GM23338 (cell line): ENCODE data around the gene TMEM94. TPM values are rescaled to one million over a fixed set of nuclear protein-coding genes. Genes with fewer than 3 reads are reported as not detected.
"Not testable (repeated sequence)": the region's sequence is repeated elsewhere in the genome, so short reads cannot be mapped to it uniquely, and the experiment has no call there.

Source experiments
- ATAC-seq: fragments of 200-7000 bp; cut with Tn5 transposase; 3 replicates; pipeline ENCODE4 v1.9.1; 2020
- DNase-seq: peaks from one replicate; pipeline ENCODE4 v3.0.0-alpha.2; 2015; ENCODE audit warnings: low spot score
- H2AFZ ChIP-seq: fragments of 200-600 bp; sonication (generic); 2 replicates; pipeline ENCODE4 v1.8.0; 2016; ENCODE audit warnings: antibody characterized with exemption, mild to moderate bottlenecking, moderate library complexity
- H3F3A ChIP-seq: fragments of 200-600 bp; sonication (generic); replicated peaks from 2 replicates; pipeline ENCODE4 v1.8.0; 2017; ENCODE audit warnings: antibody characterized with exemption, mixed run types, low read depth
- H3K27ac ChIP-seq: fragments of 200-600 bp; sonication (generic); 2 replicates; pipeline ENCODE4 v1.6.1; 2016; ENCODE audit warnings: low read depth
- H3K27me3 ChIP-seq: fragments of 200-600 bp; sonication (generic); 2 replicates; pipeline ENCODE4 v1.8.0; 2016; ENCODE audit warnings: mild to moderate bottlenecking, mixed run types, moderate library complexity; ENCODE audit not compliant: insufficient read depth
- H3K36me3 ChIP-seq: fragments of 200-600 bp; sonication (generic); 2 replicates; pipeline ENCODE4 v1.8.0; 2016; ENCODE audit warnings: mild to moderate bottlenecking; ENCODE audit not compliant: insufficient read depth
- H3K4me1 ChIP-seq: fragments of 200-600 bp; sonication (generic); 2 replicates; pipeline ENCODE4 v1.8.0; 2016; ENCODE audit warnings: mild to moderate bottlenecking, moderate library complexity; ENCODE audit not compliant: insufficient read depth
- H3K4me2 ChIP-seq: fragments of 200-600 bp; sonication (generic); 2 replicates; pipeline ENCODE4 v1.7.1; 2017; ENCODE audit warnings: mixed run types
- H3K4me3 ChIP-seq: fragments of 200-600 bp; sonication (generic); 2 replicates; pipeline ENCODE4 v1.6.1; 2016; ENCODE audit warnings: mixed run types
- H3K79me2 ChIP-seq: fragments of 200-600 bp; sonication (generic); replicated peaks from 2 replicates; pipeline ENCODE4 v1.8.0; 2017; ENCODE audit warnings: mild to moderate bottlenecking; ENCODE audit not compliant: insufficient read depth
- H3K9me2 ChIP-seq: fragments of 200-600 bp; sonication (generic); 2 replicates; pipeline ENCODE4 v1.8.0; 2017; ENCODE audit not compliant: insufficient read depth
- H4K20me1 ChIP-seq: fragments of 200-600 bp; sonication (generic); replicated peaks from 2 replicates; pipeline ENCODE4 v1.8.0; 2017; ENCODE audit warnings: mild to moderate bottlenecking; ENCODE audit not compliant: insufficient read depth
- H3K27ac Mint-ChIP-seq: 2 replicates; pipeline ENCODE4 v1.8.0; 2020; ENCODE audit warnings: inconsistent platforms, mild to moderate bottlenecking, moderate library complexity, mixed read lengths
- H3K27me3 Mint-ChIP-seq: 3 replicates; pipeline ENCODE4 v1.8.0; 2022; ENCODE audit warnings: low read depth, mild to moderate bottlenecking, moderate library complexity, mixed read lengths, inconsistent platforms; ENCODE audit not compliant: insufficient read depth, poor library complexity
- H3K36me3 Mint-ChIP-seq: 3 replicates; pipeline ENCODE4 v1.8.0; 2021; ENCODE audit warnings: low read depth, mild to moderate bottlenecking, inconsistent platforms, moderate library complexity, mixed read lengths
- H3K4me1 Mint-ChIP-seq: 3 replicates; pipeline ENCODE4 v1.8.0; 2020; ENCODE audit warnings: mild to moderate bottlenecking, inconsistent platforms, mixed read lengths
- H3K4me3 Mint-ChIP-seq: 3 replicates; pipeline ENCODE4 v1.8.0; 2021; ENCODE audit warnings: moderate library complexity, mild to moderate bottlenecking, inconsistent platforms, mixed read lengths
- H3K9me3 Mint-ChIP-seq: 3 replicates; pipeline ENCODE4 v1.8.0; 2020; ENCODE audit warnings: moderate library complexity, mild to moderate bottlenecking, inconsistent platforms, mixed read lengths
- EZH2 ChIP-seq: fragments of 200-600 bp; sonication (generic); IDR thresholded peaks from one replicate; pipeline ENCODE4 v1.8.0; 2017; ENCODE audit warnings: antibody characterized with exemption, mild to moderate bottlenecking, low read depth; ENCODE audit not compliant: unreplicated experiment
- EZH2phosphoT487 ChIP-seq: fragments of 200-600 bp; sonication (generic); IDR thresholded peaks from one replicate; pipeline ENCODE4 v1.8.1; 2018; ENCODE audit warnings: antibody characterized with exemption; ENCODE audit not compliant: unreplicated experiment
- JUNB ChIP-seq: IDR thresholded peaks from one replicate; pipeline ENCODE4 v1.6.1; 2016; ENCODE audit warnings: antibody characterized with exemption; ENCODE audit not compliant: unreplicated experiment
- NANOG ChIP-seq: IDR thresholded peaks from 2 replicates; pipeline ENCODE4 v1.6.1; 2016; ENCODE audit warnings: antibody characterized with exemption, borderline replicate concordance
- ZNF114 ChIP-seq: fragments of 250-450 bp; sonication (Bioruptor Pico); IDR thresholded peaks from 2 replicates; pipeline ENCODE4 v1.5.0; 2020; ENCODE audit warnings: mild to moderate bottlenecking, moderate library complexity
- ZNF331 ChIP-seq: fragments of 250-450 bp; sonication (Bioruptor Pico); IDR thresholded peaks from 2 replicates; pipeline ENCODE4 v1.5.0; 2020; ENCODE audit warnings: low read depth, mild to moderate bottlenecking, moderate library complexity
- polyA plus RNA-seq: library from polyadenylated mRNA; unstranded; fragments of >200 nt; fragmentation: Nextera tagmentation; extraction: Ambion mirVana; gene quantifications from 2 replicates; pipeline ENCODE4 v1.2.1, GENCODE V29; 2016
- total RNA-seq: library from RNA; depleted of rRNA; stranded (reverse); fragments of >200 nt; shearing (Covaris generic); gene quantifications from 2 replicates; pipeline ENCODE4 v1.2.3, GENCODE V29; 2014
- TF ChIP-seq, protein P1 (sequence below): IDR thresholded peaks from one replicate; pipeline ENCODE4 v1.6.1; 2018; ENCODE audit warnings: antibody characterized with exemption; ENCODE audit not compliant: unreplicated experiment
- TF ChIP-seq, protein P2 (sequence below): IDR thresholded peaks from 2 replicates; pipeline ENCODE4 v1.6.1; 2016; ENCODE audit warnings: antibody characterized with exemption

Gene TMEM94
- total and polyA plus RNA-seq, 2 experiments from 2014 or later = 24.0 to 66.0 TPM

DNA sequence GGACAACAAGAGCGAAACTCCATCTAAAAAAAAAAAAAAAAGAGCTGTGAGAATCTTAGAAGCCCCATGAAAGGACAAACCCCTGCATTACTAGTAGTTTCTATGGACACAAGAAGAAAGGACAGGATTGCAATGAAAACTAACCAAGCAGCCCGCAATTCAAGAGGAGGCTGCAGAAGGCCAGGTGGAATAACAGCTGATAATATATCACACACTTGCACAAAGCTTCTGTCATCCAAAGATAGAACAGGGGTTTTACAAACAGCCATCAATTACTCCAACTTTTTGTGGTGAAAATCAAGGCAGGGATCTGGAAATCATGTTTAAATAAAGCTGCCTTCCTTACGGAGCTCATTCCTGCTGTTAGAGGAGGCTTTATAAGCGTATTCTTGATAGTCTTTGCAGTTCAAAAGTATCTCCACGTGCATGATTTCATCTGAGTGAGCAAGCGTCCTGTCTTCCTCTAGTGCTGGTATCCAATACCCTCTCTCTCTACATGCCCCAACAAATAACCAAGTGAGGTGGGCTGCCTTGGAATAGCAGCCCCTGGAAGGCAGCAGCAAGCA is 23.1 kb upstream of the TMEM94 start (continued):
- TF ChIP-seq, protein P1, sequence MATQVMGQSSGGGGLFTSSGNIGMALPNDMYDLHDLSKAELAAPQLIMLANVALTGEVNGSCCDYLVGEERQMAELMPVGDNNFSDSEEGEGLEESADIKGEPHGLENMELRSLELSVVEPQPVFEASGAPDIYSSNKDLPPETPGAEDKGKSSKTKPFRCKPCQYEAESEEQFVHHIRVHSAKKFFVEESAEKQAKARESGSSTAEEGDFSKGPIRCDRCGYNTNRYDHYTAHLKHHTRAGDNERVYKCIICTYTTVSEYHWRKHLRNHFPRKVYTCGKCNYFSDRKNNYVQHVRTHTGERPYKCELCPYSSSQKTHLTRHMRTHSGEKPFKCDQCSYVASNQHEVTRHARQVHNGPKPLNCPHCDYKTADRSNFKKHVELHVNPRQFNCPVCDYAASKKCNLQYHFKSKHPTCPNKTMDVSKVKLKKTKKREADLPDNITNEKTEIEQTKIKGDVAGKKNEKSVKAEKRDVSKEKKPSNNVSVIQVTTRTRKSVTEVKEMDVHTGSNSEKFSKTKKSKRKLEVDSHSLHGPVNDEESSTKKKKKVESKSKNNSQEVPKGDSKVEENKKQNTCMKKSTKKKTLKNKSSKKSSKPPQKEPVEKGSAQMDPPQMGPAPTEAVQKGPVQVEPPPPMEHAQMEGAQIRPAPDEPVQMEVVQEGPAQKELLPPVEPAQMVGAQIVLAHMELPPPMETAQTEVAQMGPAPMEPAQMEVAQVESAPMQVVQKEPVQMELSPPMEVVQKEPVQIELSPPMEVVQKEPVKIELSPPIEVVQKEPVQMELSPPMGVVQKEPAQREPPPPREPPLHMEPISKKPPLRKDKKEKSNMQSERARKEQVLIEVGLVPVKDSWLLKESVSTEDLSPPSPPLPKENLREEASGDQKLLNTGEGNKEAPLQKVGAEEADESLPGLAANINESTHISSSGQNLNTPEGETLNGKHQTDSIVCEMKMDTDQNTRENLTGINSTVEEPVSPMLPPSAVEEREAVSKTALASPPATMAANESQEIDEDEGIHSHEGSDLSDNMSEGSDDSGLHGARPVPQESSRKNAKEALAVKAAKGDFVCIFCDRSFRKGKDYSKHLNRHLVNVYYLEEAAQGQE = no peak
- TF ChIP-seq EZH2phosphoT487 (no peak), ZNF114 (CRISPR knock-in tag) (no peak), EZH2 (no peak), ZNF331 (no peak), NANOG (no peak)

DNA sequence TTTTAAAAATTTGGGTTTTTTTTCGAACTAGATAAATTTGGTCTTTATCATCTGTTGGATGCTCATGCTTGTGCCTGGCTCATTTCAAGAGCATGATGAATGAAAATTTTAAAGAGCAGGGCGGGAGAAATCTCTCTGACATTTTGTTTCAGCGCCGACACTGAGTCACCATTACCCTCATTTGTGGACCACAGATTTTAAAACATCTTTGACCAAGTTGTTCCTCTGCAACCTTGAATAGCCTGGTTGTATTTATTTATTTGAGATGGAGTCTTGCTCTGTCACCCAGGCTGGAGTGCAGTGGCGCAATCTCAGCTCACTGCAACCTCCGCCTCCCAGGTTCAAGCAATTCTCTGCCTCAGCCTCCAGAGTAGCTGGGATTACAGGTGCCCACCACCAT is 22.0 kb upstream of the TMEM94 start:
- not testable (repeated sequence) for H3K4me1 ChIP-seq, H3K27me3 Mint-ChIP-seq, H3K9me2 ChIP-seq, H3K27ac Mint-ChIP-seq, H3F3A ChIP-seq, H3K4me2 ChIP-seq, H3K27ac ChIP-seq, H4K20me1 ChIP-seq, H3K4me3 Mint-ChIP-seq, H3K4me1 Mint-ChIP-seq, H3K4me3 ChIP-seq, H3K36me3 Mint-ChIP-seq, DNase-seq, H3K9me3 Mint-ChIP-seq, H3K79me2 ChIP-seq, H2AFZ ChIP-seq, ATAC-seq, H3K27me3 ChIP-seq, H3K36me3 ChIP-seq

DNA sequence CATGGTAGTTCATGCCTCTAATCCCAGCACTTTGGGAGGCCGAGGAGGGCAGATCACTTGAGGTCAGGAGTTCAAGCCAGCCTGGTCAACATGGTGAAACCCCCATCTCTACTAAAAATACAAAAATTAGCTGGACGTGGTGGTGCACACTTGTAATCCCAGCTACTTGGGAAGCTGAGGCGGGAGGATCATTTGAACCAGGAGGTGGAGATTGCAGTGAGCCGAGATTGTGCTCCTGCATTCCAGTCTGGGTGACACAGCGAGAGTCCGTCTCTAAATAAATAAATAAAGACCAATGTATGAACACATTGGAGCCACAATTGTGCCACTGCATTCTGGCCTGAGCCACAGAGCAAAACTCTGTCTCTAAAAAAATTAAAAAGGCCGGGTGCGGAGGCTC is 19.0 kb upstream of the TMEM94 start:
- H3K4me3 ChIP-seq, H3K79me2 ChIP-seq, H3K36me3 Mint-ChIP-seq, H3F3A ChIP-seq, H3K4me2 ChIP-seq, H3K27me3 ChIP-seq, ATAC-seq, H3K4me1 Mint-ChIP-seq, H3K9me2 ChIP-seq, H3K4me3 Mint-ChIP-seq, H3K9me3 Mint-ChIP-seq, H3K27me3 Mint-ChIP-seq, H2AFZ ChIP-seq, H4K20me1 ChIP-seq, H3K27ac Mint-ChIP-seq, H3K36me3 ChIP-seq, DNase-seq, H3K27ac ChIP-seq, H3K4me1 ChIP-seq: not testable (repeated sequence)

DNA sequence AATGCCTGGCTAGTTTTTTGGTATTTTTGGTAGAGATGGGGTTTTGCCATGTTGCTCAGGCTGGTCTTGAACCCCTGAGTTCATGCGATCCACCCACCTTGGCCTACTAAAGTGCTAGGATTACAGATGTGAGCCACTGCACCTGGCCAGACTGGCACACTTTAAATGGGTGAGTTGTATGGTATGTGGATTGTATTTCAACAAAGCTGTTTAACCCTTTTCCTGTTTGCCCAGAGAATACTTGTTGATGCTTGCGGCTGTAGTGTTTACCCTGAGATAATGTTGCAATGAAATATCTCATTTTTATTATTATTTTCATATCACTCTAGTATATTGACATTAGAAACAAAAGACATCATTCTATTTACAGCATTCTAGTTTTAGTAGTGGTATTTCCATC is 17.1 kb upstream of the TMEM94 start:
- no peak overlapping the region for H3K27ac Mint-ChIP-seq
- ATAC-seq = no peak
- H3K4me3 Mint-ChIP-seq = no peak overlapping the region
- TF ChIP-seq ZNF114 (CRISPR knock-in tag) = no peak
- TF ChIP-seq, protein P2, sequence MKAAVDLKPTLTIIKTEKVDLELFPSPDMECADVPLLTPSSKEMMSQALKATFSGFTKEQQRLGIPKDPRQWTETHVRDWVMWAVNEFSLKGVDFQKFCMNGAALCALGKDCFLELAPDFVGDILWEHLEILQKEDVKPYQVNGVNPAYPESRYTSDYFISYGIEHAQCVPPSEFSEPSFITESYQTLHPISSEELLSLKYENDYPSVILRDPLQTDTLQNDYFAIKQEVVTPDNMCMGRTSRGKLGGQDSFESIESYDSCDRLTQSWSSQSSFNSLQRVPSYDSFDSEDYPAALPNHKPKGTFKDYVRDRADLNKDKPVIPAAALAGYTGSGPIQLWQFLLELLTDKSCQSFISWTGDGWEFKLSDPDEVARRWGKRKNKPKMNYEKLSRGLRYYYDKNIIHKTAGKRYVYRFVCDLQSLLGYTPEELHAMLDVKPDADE = no peak
- no peak for TF ChIP-seq JUNB

More for the DNA sequence above, 17.1 kb upstream of the TMEM94 start:
- Mint-ChIP-seq H3K4me1 (no peaks in the 10 kb centered on the region), H3K36me3 (no peaks in the 10 kb centered on the region), H3K9me3 (no peaks in the 10 kb centered on the region), H3K27me3 (no peaks in the 10 kb centered on the region)
- H3K4me2 ChIP-seq = no peak overlapping the region
- H3K9me2 ChIP-seq = no peaks in the 10 kb centered on the region
- no peaks in the 10 kb centered on the region for H3K27me3 ChIP-seq
- H3K36me3 ChIP-seq = no peaks in the 10 kb centered on the region
- no peaks in the 10 kb centered on the region for H3K4me1 ChIP-seq
- no peak overlapping the region for H2AFZ ChIP-seq
- H3K4me3 ChIP-seq = no peak overlapping the region
- no peak for DNase-seq
- no peak overlapping the region for H3K27ac ChIP-seq
- H3F3A ChIP-seq = no peaks in the 10 kb centered on the region
- H3K79me2 ChIP-seq = no peaks in the 10 kb centered on the region
- no peaks in the 10 kb centered on the region for H4K20me1 ChIP-seq
